Activated naive CD8-positive, alpha-beta T cell (primary cell): ENCODE measurements around the gene DAPK1.
"Not testable (repeated sequence)": the region's sequence is repeated elsewhere in the genome, so short reads cannot be mapped to it uniquely, and the experiment has no call there.

Experiments used
- H3K27ac Mint-ChIP-seq: one replicate; pipeline ENCODE4 v1.8.0; 2021; ENCODE audit warnings: mixed read lengths
- H3K27me3 Mint-ChIP-seq: one replicate; pipeline ENCODE4 v1.8.0; 2021; ENCODE audit warnings: mixed read lengths
- H3K36me3 Mint-ChIP-seq: one replicate; pipeline ENCODE4 v1.8.0; 2021; ENCODE audit warnings: mixed read lengths
- H3K4me1 Mint-ChIP-seq: one replicate; pipeline ENCODE4 v1.8.0; 2021; ENCODE audit warnings: low read depth, mixed read lengths
- H3K4me3 Mint-ChIP-seq: one replicate; pipeline ENCODE4 v1.8.0; 2021; ENCODE audit warnings: mild to moderate bottlenecking, mixed read lengths
- H3K9me3 Mint-ChIP-seq: one replicate; pipeline ENCODE4 v1.8.0; 2021; ENCODE audit warnings: low read depth, mixed read lengths

DAPK1 gene

DNA sequence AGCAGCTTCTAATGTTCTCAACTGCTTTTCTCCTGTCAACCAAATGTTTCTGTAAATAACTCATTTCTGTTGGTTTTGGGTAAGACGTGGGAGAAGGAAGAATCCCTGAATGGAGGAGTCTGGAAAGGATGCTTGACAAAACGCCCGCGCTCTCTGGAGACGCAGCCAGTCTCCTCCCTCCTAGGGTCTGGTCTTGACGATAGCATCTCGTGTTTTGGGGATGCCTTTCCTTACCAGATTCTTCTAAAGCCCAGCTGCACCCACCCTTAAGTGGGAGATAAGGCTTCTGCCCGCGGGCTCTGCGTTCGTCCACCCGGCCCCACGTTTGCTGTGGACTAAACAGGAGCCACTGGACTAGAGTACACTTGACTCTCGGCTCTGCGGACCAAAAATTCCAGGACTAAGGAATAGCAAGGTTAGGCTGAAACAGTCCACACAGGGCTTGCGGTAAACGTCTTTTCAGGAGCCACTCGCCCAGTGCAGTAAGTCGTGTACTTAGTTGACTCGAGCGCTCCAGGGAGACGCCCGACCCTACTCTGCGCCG lies 227.8 kb downstream of the DAPK1 start:
- H3K36me3 Mint-ChIP-seq: peaks cover 4% of the 10 kb centered on the region
- H3K27me3 Mint-ChIP-seq: peaks cover 2% of the 10 kb centered on the region
- peaks cover 21% of the 10 kb centered on the region for H3K4me1 Mint-ChIP-seq
- H3K9me3 Mint-ChIP-seq: no peaks in the 10 kb centered on the region
- no peak overlapping the region for H3K27ac Mint-ChIP-seq
- peak overlapping the region; percentile 90 for H3K4me3 Mint-ChIP-seq

DNA sequence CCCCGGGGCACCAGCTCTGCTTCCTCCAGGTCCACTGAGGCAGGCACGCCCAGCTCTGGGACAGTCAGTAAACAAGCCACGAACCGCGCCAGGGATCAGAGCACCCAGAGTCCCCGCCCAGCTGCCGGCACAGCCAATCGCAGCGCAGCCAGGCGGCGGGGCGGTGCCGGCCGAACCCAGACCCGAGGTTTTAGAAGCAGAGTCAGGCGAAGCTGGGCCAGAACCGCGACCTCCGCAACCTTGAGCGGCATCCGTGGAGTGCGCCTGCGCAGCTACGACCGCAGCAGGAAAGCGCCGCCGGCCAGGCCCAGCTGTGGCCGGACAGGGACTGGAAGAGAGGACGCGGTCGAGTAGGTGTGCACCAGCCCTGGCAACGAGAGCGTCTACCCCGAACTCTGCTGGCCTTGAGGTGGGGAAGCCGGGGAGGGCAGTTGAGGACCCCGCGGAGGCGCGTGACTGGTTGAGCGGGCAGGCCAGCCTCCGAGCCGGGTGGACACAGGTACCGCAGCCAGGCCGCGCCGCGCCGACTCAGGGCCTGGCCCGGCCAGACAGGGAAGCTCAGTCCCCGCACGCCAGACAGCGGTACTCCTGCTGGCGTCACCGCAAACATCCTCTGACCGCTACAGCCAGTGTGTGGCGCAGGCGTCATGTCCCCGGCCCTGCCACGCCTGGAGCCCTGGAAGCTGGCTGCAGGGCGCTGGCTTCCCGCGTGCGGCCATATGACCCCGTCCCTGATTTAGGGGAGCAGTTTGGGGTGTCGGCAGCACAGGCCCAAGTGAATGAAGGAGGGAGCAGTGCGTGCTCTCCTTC lies 228.4 kb downstream of the DAPK1 start, which contains the start of gene CTSL:
Gene CTSL (plus strand): TSS at position 220 of the 810 bp plus-strand sequence. CDS start 1,485 bp downstream, outside the sequence.
- Mint-ChIP-seq H3K27me3 (peaks cover 2% of the 10 kb centered on the region), H3K9me3 (no peaks in the 10 kb centered on the region), H3K27ac (no peak within 1 kb of the TSS), H3K4me1 (peaks cover 21% of the 10 kb centered on the region), H3K36me3 (peaks cover 6% of the 10 kb centered on the region), H3K4me3 (peak within 1 kb of the TSS; percentile 90)

DNA sequence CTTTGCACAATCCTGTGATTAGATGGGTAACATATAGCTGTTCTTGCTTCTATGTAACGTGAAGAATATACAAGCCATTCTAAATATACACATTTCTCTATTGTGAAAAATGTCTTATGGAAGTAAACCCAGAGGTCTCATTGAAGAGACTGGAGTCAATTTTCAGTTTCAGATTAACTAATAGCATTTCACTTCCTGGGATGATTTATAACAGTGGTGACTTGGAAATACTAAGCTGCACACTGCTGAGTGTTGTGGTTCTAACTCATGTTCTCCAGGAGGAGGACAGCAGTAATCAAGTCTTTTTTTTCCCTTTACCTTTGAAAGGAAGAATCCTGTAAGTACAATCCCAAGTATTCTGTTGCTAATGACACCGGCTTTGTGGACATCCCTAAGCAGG lies 231.6 kb downstream of the DAPK1 start:
- Mint-ChIP-seq H3K36me3 (peaks cover 9% of the 10 kb centered on the region), H3K27ac (no peak overlapping the region), H3K27me3 (peaks cover 3% of the 10 kb centered on the region), H3K4me3 (no peak overlapping the region), H3K9me3 (no peaks in the 10 kb centered on the region), H3K4me1 (peaks cover 21% of the 10 kb centered on the region)

DNA sequence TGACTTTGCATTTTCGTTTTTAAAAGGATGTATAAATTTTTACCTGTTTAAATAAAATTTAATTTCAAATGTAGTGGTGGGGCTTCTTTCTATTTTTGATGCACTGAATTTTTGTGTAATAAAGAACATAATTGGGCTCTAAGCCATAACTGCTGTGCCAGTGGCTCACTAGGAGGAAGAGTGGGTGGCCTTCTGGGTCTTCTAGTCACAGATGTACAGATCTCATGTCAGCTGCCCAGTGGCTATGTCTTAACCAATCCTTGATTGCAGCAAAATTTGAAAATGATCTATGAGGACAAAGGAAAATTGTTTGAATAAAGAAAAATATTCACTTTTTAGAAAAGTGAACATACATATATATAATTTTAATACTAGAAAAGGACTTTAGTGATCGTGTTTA lies 233.7 kb downstream of the DAPK1 start:
- peaks cover 12% of the 10 kb centered on the region for H3K36me3 Mint-ChIP-seq

DNA sequence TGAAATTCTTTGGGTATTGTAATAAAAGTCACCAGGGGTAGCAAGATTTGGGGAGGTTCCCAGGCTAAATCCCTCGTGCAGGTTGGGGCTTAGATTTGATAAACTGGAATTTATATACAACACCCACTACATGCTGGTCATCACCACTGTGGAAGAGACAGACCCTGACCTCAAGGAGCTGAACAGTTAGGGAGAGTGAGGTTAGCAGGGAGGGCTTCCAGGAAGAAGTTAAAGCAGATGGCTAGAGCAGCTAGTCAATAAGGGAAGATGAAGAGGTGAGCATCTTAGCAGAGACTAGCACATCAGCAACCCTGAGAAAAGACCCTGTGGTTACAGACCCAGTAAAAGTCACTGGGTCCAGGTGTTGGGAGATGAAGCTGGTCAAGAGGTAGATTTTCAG lies 234.7 kb downstream of the DAPK1 start:
- Mint-ChIP-seq H3K9me3 (no peaks in the 10 kb centered on the region), H3K4me3 (no peak overlapping the region), H3K4me1 (peaks cover 13% of the 10 kb centered on the region), H3K36me3 (peaks cover 14% of the 10 kb centered on the region), H3K27me3 (peaks cover 12% of the 10 kb centered on the region), H3K27ac (no peak overlapping the region)

More for the DNA sequence above, 233.7 kb downstream of the DAPK1 start:
- Mint-ChIP-seq H3K9me3 (no peaks in the 10 kb centered on the region), H3K27ac (no peak overlapping the region), H3K27me3 (peaks cover 5% of the 10 kb centered on the region), H3K4me1 (peaks cover 19% of the 10 kb centered on the region), H3K4me3 (no peak overlapping the region)

DNA sequence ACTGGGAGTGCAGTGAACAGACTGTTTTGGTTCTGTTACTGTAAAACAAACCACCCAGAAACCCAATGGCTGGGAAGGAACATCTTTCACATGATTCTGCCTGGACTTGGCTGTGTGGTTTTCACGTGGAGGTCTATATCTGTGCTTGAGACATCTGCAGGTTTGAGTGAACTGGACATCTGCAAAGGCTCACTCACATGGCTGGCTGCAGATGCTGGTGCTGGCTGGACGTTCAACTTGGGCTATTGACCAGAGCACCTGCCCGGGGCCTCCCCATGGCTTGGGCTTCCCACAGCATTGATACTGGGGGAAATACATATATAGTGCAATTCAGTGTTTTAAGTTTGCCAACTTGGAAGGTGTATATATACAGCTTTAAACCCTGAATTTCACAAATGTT lies 235.1 kb downstream of the DAPK1 start:
- Mint-ChIP-seq H3K4me3 (no peak overlapping the region), H3K4me1 (peaks cover 9% of the 10 kb centered on the region), H3K9me3 (no peaks in the 10 kb centered on the region), H3K27ac (no peak overlapping the region), H3K36me3 (peaks cover 13% of the 10 kb centered on the region), H3K27me3 (peaks cover 12% of the 10 kb centered on the region)

DNA sequence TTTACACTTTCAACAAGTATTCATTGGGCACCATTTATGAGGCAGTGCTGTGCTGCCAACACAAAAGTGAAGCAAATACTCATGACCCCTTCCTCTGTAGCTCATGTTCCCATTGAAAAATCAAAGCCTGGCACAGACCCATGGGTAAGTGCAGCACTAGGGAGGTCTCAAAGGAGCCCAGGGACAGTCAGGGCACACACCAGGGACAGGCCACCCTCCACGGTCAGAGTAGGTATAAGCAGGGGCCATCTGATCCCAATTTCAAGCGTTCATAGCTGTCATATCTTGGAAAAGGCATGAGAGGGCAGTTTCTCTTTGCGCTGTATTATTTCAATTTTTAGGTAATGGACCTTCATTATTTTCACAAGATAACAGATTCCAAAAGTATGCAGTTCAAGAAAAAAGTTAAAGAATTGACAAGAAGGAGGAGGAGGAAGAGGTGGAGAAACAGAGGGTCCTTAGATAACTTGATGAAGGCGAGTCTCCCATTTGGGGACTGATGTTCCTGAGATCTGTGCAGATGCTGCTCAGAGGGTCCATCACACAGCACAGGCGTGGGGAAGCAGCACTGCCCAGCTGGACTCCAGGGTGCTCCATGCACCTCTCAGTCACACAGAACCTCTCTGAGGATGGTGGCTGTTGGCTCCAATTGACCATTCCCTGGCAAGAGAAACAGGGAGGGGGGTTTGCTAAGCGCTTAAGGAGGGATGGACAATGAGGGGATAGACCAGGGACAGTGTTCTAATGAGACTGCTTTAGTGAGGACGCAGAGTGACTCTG lies 235.8 kb downstream of the DAPK1 start:
- Mint-ChIP-seq H3K27me3 (peaks cover 12% of the 10 kb centered on the region), H3K4me1 (peaks cover 5% of the 10 kb centered on the region), H3K4me3 (no peak overlapping the region), H3K9me3 (no peaks in the 10 kb centered on the region), H3K36me3 (peaks cover 12% of the 10 kb centered on the region), H3K27ac (no peak overlapping the region)

DNA sequence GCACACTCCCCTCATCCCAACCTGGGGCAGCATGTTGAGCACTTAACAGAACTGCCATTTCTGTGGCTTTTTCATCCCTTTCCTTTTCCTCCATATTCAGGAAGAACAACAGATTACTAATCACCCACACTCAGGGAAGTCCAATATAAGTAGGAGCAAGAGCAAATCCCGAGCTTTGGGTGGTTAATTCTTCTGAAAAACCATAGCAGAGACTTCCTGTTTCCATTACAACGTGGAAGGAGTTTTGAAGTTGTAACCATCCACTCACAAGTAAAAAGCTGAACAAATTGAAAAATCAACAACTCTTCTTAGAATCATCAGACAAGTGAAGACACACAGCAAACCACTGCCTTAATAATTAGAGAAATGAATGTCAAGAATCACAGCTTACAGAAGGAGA lies 236.4 kb downstream of the DAPK1 start:
- peaks cover 12% of the 10 kb centered on the region for H3K27me3 Mint-ChIP-seq
- no peaks in the 10 kb centered on the region for H3K9me3 Mint-ChIP-seq
- peaks cover 10% of the 10 kb centered on the region for H3K36me3 Mint-ChIP-seq
- no peak overlapping the region for H3K4me3 Mint-ChIP-seq
- H3K27ac Mint-ChIP-seq: no peak overlapping the region
- peaks cover 3% of the 10 kb centered on the region for H3K4me1 Mint-ChIP-seq

DNA sequence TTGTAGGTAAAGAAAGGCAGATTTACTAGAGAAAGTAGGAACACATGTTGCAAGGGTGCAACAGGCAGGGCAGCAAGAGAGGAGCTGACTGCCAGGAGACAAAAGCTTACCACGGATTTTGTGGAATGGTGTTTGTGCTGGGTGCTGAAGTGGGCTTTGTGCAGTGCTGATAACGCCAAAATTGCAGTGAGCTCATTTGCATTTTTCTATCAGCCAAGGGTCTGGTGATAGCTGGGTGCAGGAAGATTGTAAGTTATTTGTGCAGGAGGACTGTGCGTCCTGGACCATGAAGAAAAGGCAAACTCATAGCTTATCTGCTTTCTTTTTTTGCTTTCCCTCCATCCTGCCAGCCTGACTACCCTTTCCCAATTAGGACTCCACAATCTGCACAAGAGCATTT lies 241.9 kb downstream of the DAPK1 start:
- H3K4me1 Mint-ChIP-seq: peaks cover 4% of the 10 kb centered on the region

DNA sequence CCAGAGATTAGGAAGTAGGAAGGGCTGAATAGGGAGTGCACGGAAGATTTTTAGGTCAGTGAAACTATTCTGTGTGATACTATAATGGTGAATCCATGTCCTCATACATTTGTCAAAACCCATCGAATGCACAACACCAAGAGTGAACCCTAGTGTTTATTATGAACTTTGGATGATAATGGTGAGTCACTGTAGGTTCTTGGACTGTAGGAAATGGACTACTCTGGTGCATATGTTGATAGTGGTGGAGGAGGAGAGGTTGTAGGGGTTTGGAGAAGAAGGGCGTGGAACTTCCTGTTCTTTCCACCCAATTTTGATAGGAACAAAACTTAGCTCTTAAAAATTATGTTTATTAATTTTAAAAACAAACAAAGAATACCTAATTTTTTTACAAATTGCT lies 242.5 kb downstream of the DAPK1 start:
- no peak overlapping the region for H3K4me3 Mint-ChIP-seq
- no peak overlapping the region for H3K27ac Mint-ChIP-seq
- peaks cover 12% of the 10 kb centered on the region for H3K27me3 Mint-ChIP-seq
- H3K9me3 Mint-ChIP-seq: no peaks in the 10 kb centered on the region
- peaks cover 4% of the 10 kb centered on the region for H3K4me1 Mint-ChIP-seq
- H3K36me3 Mint-ChIP-seq: peaks cover 5% of the 10 kb centered on the region

More for the DNA sequence above, 241.9 kb downstream of the DAPK1 start:
- peaks cover 12% of the 10 kb centered on the region for H3K27me3 Mint-ChIP-seq
- no peak overlapping the region for H3K27ac Mint-ChIP-seq
- no peak overlapping the region for H3K4me3 Mint-ChIP-seq
- no peaks in the 10 kb centered on the region for H3K9me3 Mint-ChIP-seq
- H3K36me3 Mint-ChIP-seq: peaks cover 5% of the 10 kb centered on the region

DNA sequence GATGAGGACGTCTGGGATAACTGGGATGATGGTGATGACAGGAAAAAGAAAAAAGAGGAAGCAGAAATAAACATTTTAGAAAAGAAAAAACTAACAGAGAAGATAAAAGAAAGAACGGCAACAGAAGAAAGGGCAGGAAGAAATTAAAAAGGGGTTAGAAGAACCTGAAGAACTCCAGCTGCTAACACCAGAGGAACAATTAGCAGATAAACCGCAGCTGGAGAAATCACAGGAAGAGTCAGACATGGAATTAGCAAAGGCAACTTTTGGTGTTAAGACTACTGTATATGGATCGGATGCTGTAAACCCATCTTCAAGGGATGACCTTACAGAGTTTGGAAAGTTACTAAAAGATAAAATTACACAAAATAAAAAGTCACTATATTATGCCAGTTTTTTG lies 243.7 kb downstream of the DAPK1 start:
- H3K4me3 Mint-ChIP-seq: no peak overlapping the region
- H3K27me3 Mint-ChIP-seq: peaks cover 9% of the 10 kb centered on the region
- peaks cover 3% of the 10 kb centered on the region for H3K36me3 Mint-ChIP-seq
- no peaks in the 10 kb centered on the region for H3K9me3 Mint-ChIP-seq
- H3K4me1 Mint-ChIP-seq: peaks cover 4% of the 10 kb centered on the region
- H3K27ac Mint-ChIP-seq: no peak overlapping the region

DNA sequence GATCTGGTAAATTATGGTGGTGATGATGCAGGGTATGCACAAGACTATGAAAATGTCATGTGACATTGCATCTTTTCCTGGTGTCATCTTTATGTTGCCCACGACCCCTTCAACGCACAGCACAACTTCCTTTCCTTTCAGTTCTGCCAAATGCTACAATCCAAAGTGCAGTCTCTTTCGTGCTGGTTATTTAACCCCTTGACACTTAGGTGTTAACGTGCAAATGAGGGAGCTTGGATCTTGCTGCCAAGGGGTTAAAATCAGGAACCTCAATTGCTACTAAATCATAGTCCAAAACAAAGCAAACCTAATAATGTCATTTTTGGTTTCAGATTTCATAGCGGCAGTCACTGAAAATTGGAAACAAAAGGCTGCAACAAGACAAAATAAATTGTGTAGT lies 244.2 kb downstream of the DAPK1 start:
- H3K4me1 Mint-ChIP-seq: peaks cover 4% of the 10 kb centered on the region
- no peak overlapping the region for H3K4me3 Mint-ChIP-seq
- H3K36me3 Mint-ChIP-seq: no peaks in the 10 kb centered on the region
- no peaks in the 10 kb centered on the region for H3K9me3 Mint-ChIP-seq
- H3K27ac Mint-ChIP-seq: no peak overlapping the region
- H3K27me3 Mint-ChIP-seq: peaks cover 6% of the 10 kb centered on the region

DNA sequence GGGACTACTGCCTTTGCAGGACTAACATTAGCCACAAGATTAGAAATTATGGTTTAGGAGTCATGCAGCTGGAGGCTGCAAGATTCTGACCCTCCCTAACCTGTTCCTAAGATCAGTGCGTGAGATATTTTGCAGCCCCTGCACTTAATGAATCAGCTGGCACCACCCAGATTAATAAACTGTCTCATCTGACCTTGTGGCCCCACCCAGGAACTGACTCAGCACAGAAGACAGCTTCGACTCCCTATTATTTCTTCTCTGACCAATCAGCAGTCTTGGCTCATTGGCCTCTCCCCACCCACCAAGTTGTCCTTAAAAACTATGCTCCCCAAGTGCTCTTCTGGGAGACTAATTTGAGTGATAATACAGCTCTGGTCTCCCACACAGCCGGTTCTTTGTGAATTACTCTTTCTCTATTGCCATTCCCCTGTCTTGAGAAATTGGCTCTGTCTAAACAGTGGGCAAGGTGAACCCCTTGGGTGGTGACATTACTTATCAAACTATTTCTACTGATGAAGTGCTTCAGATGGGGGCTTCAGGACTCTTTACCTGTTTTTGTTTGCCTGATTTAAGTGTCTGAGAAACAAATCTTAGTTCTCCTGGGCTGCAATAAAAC lies 245.3 kb downstream of the DAPK1 start:
- Mint-ChIP-seq H3K4me1 (peaks cover 4% of the 10 kb centered on the region), H3K27ac (no peak overlapping the region), H3K36me3 (no peaks in the 10 kb centered on the region), H3K4me3 (no peak overlapping the region), H3K27me3 (peaks cover 8% of the 10 kb centered on the region), H3K9me3 (no peaks in the 10 kb centered on the region)

DNA sequence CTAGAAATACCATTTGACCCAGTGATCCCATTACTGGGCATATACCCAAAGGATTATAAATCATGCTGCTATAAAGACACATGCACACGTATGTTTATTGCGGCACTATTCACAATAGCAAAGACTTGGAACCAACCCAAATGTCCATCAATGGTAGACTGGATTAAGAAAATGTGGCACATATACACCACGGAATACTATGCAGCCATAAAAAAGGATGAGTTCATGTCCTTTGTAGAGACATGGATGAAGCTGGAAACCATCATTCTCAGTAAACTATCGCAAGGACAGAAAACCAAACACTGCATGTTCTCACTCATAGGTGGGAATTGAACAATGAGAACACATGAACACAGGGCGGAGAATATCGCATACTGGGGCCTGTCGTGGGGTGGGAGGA lies 246.6 kb downstream of the DAPK1 start:
- not testable (repeated sequence) for H3K4me3 Mint-ChIP-seq, H3K27ac Mint-ChIP-seq, H3K9me3 Mint-ChIP-seq, H3K36me3 Mint-ChIP-seq, H3K4me1 Mint-ChIP-seq
- peaks cover 11% of the 10 kb centered on the region for H3K27me3 Mint-ChIP-seq

DNA sequence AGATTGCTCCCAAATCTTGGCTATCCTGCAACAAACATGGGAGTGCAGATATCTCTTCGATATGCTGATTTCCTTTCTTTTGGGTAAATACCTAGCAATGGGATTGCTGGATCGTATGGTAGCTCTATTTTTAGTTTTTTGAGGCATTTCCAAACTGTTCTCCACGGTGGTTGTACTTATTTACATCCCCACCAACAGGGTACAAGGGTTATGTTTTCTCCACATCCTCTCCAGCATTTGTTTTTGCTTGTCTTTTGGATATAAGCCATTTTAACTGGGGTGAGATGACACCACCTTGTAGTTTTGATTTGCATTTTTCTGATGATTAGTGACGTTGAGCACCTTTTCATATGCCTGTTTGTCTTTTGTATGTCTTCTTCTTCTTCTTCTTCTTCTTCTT lies 248.5 kb downstream of the DAPK1 start:
- Mint-ChIP-seq H3K27me3 (peaks cover 11% of the 10 kb centered on the region), H3K4me1 (peaks cover 4% of the 10 kb centered on the region), H3K4me3 (no peak overlapping the region), H3K36me3 (no peaks in the 10 kb centered on the region), H3K27ac (no peak overlapping the region), H3K9me3 (no peaks in the 10 kb centered on the region)
